KBM-7 (cell line): ENCODE results near the gene ATG101.

ENCODE experiments used
- DNase-seq: peaks from one replicate; pipeline ENCODE4 v3.0.0-alpha.2; 2015
- in situ Hi-C: fragments of 300-500 bp; cut with MboI; formaldehyde crosslinking; loops from 2 replicates; pipeline ENCODE4 v1.14.3; 2020; ENCODE audit warnings: low sequenced_read_pairs, low pct_unique_long_range_greater_than_20kb, mixed read lengths

ATG101 gene

DNA sequence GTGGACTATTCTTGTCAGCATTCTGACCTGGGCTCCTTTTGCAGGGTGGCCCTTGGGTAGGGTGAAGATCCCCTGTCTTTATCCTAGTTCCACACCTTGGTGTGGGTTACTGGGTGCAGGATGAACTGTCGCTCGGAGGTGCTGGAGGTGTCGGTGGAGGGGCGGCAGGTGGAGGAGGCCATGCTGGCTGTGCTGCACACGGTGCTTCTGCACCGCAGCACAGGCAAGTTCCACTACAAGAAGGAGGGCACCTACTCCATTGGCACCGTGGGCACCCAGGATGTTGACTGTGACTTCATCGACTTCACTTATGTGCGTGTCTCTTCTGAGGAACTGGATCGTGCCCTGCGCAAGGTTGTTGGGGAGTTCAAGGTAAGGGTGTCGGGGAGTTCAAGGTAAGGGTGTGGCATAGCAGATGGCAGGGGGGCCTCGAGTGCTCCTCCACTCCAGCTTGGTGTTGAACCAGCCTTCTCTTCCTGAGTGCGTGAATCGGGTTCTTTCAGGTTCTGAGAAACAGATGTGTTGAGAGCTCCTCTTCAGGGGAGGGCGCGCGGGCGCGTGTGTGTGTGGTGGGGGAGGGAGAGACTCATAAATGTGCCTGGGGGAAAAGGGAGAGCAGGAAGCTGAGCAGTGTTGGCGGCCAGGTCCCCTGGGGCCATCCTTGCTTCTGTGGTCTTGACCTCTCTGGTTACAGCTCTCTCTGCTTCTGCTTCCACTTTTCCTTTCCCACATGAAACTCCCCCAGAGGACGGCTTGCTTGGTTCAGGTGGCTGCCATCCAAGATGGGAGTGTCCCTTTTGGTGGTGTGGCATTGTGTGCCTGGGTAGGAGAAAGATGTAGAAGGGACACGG, 4.0 kb downstream of the ATG101 start:
- in situ Hi-C loops = no loop called here

DNA sequence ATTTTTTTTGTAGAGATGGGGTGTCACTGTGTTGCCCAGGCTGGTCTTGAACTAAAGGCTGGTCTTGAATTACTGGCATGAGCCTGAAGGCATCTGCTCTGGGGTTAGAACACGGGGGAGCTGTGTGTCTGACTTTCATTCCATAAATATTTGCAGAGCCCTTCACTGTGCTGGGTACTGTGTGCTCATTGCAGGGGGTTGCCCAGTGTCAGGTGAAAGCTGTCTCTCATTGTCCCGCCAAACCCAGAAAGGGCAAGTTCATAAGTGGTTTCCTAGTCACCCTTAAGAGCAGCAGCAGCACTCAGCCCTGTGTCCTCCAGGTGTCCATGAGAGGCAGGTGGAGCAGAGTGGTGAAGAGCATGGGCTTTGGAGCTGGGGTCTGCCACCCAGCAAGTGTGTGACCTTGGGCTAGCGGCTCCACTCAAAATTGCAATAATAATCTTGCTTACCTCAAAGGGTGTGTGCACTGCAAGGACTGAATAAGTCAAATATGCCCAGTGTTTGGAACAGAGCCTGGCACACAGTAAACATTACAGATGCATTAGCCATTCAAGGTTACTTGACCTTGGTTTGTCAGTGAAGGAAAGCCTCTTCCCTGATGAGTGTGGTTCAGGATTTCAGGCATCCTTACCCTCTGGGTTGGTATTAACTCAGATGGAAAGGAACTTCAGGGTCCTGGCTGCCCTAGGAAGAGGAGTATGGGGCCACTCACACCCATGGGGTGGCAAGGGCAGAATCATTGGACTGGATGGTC, 5.4 kb downstream of the ATG101 start:
- in situ Hi-C loops = no loop called here
- no peak for DNase-seq

More for the DNA sequence above, 4.0 kb downstream of the ATG101 start:
- peak; percentile 96 for DNase-seq

DNA sequence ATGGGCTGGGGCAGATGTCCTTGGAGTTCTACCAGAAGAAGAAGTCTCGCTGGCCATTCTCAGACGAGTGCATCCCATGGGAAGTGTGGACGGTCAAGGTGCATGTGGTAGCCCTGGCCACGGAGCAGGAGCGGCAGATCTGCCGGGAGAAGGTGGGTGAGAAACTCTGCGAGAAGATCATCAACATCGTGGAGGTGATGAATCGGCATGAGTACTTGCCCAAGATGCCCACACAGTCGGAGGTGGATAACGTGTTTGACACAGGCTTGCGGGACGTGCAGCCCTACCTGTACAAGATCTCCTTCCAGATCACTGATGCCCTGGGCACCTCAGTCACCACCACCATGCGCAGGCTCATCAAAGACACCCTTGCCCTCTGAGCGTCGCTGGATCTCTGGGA, 7.0 kb downstream of the ATG101 start:
- in situ Hi-C loops = no loop called here
- DNase-seq = no peak

DNA sequence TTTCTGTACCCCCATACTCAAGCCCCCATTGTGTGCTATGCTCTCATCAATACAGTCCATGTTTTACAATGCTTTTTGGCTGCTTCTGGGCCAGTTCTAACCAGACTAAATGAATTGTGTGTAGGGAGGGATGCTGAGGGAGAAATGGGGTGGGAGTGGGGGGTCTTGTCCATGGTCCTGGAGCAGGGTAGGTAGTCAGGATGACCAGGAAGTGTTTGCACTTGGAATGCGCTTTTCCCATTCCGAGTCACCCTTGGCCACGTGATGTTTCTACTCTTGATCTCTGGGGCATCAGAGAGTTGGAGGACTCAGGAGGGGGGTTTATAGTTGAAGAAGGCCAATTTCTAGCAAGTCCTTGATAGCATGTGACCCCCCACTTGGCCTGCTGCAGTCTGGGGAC, 8.5 kb downstream of the ATG101 start:
- in situ Hi-C loops = no loop called here

DNA sequence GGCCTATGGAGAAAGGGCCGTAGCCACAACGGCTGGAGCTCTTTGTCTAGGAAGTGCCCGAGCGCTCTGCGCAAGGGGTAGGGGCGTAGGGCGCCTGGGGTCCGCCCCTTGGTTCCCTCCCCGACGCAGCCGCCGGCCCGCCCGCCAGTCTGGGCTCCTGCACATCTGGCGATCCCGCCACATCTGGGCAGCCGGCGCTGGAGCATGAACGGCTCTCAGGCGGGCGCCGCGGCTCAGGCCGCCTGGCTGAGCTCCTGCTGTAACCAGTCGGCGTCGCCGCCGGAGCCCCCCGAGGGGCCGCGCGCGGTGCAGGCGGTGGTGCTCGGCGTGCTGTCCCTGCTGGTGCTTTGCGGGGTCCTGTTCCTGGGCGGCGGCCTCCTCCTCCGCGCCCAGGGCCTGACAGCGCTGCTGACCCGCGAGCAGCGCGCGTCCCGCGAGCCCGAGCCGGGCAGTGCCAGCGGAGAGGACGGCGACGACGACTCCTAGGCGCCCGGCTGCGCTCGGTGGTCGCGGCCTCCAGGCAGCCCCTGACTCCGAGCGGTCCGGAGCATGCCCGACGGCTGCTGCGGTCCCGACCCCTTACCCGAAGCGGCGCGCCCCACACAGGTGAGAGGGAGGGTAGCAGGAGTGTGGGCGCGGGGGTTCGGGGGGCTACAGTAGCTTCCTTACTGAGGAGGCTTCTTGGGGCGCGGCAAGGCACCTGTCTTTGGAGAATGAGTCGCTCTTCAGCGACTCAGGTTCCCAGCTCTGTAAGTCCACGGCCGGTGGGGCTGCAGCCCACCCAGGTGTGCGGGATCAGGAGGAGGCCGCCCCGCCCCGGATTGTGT, 10.0 kb downstream of the ATG101 start, which contains the start of gene SMIM41:
Gene SMIM41 (plus strand): TSS at position 129 of the 827 bp plus-strand sequence. CDS start 76 bp downstream, at position 205.
- no peak for DNase-seq
- in situ Hi-C loops = loop anchor here (10.0 kb wide), 1 partner anchor 45 kb away; no protein-coding TSS in a partner anchor

More for the DNA sequence above, 8.5 kb downstream of the ATG101 start:
- DNase-seq = no peak

DNA sequence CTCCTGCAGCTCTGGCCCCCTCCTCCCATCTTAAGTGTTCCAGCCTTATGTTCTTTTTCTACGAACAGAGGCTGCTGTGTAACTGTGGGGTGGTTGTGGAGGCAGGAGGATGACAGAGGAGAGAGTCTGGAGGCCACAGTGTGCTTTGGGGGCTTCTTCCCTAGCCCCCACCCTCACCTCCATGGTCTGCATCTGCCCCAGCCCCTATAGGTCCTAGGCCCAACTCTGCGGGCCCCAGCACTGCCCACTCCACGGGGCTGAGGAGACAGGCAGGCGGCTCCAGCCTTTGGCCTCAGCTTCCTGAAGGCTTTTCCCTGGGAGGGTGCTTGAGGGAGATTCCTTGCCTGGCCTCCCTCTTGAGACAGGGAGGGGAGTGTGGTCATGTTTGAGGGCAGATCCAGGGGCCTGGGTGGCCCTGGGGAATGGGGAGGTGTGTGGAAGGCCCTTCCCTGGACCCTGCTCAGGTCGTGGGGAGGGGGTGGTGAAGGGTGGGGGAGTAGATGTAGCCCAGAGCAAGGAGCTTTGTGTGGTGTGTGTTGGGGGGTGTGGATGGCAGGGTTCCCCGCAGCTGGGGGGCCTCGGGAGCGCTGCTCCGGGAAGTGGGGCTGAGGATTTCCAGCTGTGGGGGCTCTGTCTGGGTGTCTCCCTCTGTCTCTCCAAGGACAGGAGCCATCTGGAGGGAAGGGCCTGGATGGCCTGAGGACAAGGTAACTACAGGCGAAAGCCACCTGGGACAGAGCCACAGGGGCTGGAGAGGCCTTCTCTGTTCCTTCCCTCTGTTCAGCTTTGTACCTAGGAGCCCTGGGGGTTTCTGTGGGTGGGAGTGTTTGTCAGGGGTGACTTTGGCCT, 10.8 kb downstream of the ATG101 start:
- in situ Hi-C loops = loop anchor here (10.0 kb wide), 1 partner anchor 46 kb away; no protein-coding TSS in a partner anchor
- DNase-seq = no peak

DNA sequence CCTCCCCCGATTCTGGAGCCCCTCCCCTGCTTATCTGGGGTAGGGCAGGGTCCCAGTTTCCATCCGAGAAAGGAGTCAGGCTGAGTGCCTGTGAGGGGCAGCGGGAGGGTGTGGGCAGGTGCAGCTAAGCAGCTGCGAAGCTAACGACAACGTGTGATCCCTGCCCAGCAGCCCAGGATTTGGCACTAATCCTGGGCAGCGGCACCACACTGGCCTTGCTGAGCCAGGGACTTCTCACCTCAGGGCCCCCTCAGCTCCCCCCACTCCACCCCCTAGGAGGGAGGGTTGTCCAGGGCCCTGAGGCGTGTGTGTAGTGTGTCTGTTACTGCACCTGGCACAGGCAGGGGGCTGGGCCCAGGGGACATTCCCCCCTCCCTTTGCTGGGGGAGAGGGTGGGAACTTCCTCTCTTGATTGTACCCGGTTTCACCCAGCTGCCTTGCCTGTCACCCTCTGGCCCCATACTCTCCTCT, 11.5 kb downstream of the ATG101 start:
- in situ Hi-C loops = loop anchor here (10.0 kb wide), 1 partner anchor 46 kb away; no protein-coding TSS in a partner anchor
- peak; percentile 37 for DNase-seq

DNA sequence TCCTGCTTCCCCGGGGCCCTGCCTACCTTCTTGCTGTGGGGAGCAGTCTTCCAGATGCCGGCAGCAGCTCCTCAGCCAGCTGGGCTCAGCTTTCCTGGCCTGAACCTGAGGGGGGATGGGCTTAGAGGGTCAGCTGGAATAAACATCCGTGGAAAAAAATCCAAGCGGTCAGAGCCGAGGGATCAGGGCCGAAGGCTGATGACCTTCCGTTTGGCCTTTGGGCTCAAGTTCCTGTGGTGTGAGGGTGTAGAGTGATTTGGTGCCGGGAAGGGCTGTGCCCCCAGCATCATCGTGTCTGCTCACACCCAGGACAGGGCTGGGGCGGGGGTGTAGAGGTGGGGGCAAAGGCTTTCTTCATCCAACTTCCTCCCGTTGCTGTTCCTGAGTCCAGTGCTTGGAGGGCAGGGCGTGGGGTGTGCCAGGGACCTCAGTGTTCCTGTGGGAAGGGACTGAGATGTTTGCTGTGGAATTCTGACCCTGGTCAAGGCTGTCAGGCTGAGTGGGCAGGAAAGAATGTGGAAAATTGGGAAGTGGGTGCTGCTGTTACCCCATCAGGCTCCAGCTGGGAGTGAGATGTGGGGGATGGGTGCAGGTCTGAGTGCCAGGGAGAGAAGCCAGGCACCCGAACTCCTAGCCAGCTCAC, 12.4 kb downstream of the ATG101 start:
- in situ Hi-C loops = loop anchor here (10.0 kb wide), 1 partner anchor 47 kb away; no protein-coding TSS in a partner anchor
- no peak for DNase-seq

DNA sequence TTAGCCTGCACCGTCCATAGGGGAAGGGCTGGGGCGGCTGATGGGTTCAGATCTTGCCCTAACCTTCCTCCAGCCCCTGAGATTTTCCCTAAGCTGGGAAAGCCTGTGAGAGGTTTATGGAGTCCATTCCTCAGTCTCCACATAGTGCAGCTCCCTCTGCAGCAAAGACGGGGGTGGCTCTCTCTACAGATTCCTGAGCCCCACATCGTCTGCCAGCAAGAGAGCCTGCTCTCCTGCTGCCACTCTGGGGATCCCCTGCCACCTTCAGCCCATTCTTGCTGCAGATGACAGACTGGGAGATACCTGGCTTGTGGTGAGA, 12.8 kb downstream of the ATG101 start:
- no peak for DNase-seq
- in situ Hi-C loops = loop anchor here (10.0 kb wide), 1 partner anchor 48 kb away; no protein-coding TSS in a partner anchor

DNA sequence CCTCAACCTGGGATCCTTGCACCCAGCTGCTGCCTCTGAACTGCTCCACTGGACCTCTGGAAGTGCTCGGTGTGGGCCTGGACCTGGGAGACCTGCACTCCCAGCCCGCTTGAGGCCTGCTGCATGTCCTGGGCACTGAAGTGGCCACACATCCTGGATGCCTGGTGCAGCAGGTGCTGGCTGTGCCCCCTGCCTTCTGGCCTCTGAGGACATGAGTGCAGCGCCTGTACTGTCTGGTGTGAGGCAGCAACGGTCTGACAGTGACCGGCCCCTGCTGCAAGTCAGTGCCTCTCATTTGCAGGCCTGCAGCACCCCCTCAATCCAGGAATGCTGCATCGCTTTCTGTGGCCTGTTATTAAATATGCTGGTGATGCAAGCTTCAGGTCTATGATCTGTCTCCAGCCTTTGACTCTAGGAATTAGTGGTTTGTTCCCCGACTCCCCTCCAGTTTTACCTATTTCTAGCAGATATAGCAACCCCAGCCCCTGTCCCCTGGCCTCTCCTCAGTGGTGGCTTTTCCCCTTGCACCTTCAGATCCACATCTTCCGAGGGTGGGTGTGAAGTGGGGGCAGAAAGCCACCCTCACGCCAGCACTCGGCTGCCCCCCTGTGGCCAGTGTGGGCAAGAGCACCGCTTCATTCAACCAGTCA, 13.3 kb downstream of the ATG101 start:
- in situ Hi-C loops = loop anchor here (10.0 kb wide), 1 partner anchor 48 kb away; no protein-coding TSS in a partner anchor
- DNase-seq = peak; percentile 78

DNA sequence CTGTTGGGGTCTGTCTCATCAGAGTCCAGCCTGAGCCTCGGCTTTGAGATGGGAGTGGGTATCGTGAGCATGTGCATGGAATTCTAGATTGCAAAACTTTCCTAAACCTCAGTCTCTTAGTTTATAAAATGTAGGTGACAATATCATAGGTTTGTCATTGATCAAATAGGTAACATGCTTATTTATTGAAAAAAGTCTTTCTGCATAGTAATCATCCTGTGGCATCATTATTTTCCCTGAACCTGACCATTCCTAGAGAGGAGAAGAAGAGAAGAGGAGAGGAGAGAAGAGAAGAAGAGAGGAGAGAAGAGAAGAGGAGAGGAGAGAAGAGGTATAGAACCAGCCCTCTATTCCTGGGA, 13.8 kb downstream of the ATG101 start:
- in situ Hi-C loops = loop anchor here (10.0 kb wide), 1 partner anchor 49 kb away; no protein-coding TSS in a partner anchor
- DNase-seq = no peak

DNA sequence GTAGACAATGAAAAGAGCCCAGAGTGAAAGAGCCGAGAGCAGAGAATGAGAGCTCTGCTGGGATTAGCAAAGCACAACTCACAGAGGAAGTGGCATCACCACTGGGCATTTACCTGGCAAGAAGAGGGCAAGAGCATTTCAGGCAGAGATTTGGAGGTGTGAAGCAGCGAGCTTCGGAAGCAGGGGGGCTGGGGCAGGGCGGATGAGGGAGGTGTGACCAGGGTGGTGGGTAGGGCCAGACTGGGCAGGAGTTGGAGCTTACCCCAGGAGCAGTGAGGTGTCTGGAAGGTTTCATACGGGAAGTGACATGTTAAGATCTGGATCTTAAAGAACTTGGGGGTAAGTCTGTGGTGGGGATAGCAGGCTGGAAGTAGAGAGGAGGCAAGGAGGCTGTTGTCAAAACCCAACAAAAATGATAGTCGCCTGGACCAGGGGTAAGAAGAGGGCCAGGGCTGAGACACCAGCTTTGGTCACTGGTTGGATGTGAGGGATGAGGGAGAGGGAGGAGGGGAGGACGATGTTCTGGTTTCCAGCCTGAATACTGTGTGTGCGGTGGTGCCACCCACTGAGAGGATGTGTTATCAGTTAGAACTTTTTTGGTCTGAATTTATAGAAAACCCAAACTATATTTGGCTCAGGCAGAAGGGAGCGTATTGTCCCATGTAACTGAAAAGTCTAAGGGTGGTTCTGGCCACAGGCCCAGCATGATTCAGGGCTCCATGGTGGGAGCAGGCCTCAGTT, 14.9 kb downstream of the ATG101 start:
- DNase-seq = no peak
- in situ Hi-C loops = loop anchor here (10.0 kb wide), 1 partner anchor 50 kb away; no protein-coding TSS in a partner anchor

DNA sequence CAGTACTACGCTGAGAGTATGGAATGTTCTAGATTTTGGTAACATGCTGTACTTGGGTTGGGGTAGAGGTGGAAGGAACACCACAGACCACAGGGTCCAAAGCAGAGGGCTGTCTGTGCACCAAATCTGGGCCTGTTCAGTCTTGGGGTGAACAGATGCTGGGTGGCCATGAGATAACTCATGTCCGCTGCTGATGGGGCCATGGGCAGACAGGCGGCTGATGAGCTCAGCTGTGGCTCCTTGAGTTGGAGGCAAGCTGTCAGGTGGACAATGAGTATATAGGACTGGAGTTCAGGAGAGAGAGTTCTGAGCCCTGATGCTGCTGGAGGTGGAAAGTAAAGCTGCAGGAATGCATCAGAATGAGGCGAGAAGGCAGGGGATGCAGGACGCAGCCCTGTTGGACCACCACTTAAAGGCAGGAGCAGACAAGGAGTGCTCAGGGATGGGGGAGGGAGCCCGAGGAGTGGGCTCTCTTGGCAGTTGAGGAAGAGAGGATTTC, 16.0 kb downstream of the ATG101 start:
- in situ Hi-C loops = loop anchor here (10.0 kb wide), 1 partner anchor 51 kb away; no protein-coding TSS in a partner anchor
- no peak for DNase-seq

DNA sequence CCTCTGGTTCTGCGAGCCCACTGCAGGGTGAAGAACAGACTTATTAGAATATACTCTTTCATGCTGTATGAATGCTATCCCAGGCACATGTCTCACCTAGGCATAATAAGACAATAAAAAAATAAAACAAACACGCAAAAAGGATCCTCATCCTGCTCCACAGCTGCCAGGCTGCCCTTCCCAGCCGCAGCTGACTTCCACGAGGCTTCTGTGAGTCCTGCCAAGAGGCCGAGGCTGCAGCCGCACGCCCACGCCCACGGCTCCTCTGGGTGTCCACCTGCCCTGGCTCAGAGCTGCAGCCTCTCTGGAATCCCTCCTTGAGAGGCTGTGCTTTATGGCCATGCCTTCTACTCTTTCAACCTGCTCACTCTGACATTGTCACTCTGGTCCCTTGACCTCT, 16.6 kb downstream of the ATG101 start:
- DNase-seq = no peak
- in situ Hi-C loops = loop anchor here (10.0 kb wide), 1 partner anchor 52 kb away; no protein-coding TSS in a partner anchor

DNA sequence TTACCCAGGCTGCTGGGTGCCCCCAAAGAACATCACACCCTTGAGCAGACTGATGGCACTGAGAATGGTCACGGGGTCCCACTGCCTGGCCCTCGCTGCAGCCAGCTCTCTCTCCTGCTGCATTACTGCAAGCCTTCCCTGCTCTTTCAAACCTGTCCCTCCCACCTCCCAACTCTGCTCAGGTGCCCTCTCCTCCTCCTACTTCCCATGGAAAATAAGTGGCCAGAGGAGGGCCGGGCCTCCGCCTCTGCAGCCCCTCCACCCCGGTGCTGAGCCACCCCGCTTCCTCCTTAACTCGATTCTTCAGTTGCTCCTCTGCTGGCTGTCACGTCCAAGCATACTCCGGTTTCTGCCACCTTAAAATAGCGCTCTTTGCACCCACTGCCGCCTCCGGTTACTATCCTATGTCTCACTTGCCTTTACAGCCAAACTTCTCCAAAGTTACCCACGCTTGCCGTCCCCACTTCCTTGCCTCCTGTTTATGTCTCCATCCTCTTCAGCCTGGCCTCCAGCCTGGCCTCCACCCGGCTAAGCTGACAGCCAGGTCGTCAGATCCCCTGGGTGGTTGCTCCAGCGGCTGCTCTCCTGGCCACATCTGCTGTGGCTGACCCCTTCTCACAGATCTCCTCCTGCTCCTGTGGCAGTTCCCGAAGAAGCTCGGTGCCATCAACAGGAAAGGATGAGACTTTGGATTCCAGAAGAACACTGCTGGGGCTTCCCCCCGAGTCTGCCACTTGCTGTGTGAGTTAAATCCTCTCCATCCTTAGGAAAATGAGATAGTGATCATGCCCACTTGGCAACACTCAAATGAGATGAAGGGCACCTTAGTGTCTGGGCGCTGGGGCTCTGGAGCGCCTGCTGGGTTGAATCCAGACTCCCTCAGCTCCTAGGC, 17.4 kb downstream of the ATG101 start:
- in situ Hi-C loops = loop anchor here (10.0 kb wide), 1 partner anchor 52 kb away; no protein-coding TSS in a partner anchor
- DNase-seq = no peak
